ENCODE results near the gene GLIS1.

DNA sequence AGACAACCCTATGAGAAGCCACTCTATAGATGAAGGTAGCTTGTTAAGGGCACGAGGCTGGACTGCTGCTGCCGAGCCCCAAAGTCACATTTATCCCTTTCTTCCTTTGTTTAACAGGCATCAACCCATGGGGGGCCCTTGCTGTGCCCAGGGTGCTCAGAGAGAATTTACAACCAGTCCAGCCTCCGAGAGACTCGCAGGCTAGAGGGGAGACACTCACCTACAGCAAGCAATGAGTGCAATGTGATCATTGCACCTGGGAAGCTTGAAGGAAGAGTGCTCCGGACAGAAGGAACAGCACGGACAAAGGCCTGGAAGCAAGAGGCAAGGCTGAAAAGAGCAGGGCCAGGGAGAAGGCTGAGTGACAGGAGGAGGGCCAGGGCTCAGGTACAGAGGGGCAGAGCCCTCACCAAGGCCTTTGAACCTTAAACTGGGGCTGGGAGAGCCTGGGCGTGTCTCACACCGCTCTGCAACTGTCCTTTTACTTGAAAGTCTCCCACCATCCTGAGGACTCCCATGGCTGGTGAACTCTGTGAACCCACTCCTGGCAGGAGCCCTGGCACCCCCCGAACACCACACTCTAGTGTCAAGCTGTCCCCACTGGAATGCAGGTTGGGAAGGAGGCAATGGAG is 252.5 kb downstream of the GLIS1 start:
- TF ChIP-seq, protein P1, sequence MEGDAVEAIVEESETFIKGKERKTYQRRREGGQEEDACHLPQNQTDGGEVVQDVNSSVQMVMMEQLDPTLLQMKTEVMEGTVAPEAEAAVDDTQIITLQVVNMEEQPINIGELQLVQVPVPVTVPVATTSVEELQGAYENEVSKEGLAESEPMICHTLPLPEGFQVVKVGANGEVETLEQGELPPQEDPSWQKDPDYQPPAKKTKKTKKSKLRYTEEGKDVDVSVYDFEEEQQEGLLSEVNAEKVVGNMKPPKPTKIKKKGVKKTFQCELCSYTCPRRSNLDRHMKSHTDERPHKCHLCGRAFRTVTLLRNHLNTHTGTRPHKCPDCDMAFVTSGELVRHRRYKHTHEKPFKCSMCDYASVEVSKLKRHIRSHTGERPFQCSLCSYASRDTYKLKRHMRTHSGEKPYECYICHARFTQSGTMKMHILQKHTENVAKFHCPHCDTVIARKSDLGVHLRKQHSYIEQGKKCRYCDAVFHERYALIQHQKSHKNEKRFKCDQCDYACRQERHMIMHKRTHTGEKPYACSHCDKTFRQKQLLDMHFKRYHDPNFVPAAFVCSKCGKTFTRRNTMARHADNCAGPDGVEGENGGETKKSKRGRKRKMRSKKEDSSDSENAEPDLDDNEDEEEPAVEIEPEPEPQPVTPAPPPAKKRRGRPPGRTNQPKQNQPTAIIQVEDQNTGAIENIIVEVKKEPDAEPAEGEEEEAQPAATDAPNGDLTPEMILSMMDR (conservative IDR thresholded peaks at IDR 0.05), result no peak
- no peak for TF ChIP-seq ZFX (IDR thresholded peaks at IDR 0.05)
